Stromal cell of bone marrow (primary cell): Measurements from ENCODE around the gene KIF25.

ENCODE experiments used
- DNase-seq: peaks from one replicate; pipeline ENCODE4 v3.0.0-alpha.2; 2012; ENCODE audit warnings: low read depth

KIF25 gene

DNA sequence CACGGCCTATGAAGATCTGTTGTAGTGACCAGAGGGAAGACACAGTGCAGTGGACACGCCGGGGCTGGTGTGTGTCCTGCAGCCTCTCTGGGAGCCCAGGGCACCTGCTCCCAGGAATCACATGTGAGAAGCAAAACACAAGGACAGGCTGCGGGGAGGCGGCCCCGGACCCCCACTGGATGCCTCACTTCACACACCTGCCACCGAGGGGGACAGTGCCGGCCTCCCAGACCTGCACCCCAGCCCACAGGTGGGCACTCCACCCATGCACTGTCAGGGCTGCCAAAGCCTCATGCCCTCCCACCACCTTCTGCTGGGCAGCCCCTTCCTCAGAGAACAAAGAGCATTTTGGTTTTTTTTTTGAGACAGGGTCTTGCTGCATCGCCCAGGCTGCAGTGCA, 54.2 kb downstream of the KIF25 start:
- DNase-seq = no peak

GRCh38 chr6:168052291-168052891, 54.9 kb downstream of the KIF25 start:
- DNase-seq = no peak

DNA sequence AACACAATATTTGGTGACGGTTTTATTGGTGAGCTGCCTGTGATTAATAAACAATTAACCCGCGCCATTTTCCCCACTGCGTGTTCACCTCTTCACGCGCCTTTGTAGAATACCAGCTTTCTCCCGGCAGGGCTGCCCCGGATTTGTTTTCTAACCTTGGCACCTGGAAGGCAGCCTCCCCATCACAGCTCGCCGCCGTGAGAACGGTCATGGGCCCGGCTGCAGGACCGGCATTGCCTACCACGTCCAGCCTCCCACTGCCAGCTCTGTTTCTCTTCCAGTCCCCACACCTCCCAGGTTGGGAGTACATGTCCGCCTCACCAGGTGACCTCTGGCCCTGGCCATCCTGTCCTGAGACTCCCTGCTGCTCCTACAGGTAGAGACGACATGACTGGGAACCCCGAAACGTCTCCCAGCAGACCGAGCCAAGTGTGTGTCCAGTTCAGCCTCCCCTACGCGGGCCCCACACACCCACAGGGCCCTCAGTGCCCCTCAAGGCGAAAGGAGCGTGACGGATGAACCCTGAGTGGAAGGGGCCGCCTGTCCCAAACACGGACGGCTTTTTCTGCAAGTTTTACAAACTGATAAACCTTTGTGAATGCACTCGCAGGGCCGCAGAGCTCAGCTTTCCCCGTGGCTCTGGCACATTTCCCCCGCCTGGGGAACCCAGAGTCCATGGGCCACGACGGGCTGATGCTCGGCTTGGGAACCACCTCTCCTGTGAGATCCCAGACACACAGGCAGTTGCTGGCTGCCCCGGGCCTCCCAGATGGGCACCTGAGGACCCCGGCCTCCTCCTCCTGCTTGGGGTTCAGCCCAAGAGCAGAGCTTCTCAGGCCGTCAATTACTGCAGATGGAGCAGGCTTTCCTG, 55.9 kb downstream of the KIF25 start:
- no peak for DNase-seq

DNA sequence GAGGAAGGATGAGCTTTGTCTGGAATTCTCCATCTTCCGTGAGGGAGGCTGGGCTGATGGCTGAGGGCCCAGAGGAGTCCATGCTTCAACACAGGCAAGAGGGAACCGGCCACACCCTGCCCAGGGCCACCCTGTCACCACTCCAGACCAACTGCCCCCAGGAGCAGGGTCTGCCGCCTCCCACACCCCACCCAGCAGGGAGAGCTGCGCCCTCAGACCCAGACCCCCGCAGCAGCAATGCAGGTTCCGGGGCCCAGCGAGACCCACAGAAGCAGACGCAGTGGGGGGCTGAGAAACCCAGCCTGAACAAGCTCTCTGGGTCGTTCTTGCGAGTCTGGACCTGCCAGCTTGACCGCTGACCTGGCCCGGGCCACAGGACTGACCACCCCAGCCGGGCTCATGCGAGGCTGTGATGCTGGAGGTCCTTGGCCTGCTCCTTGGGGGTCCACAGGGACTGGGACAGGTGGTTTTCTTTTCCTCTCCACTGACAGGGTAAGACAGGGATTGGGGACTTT, 56.5 kb downstream of the KIF25 start:
- DNase-seq = no peak

DNA sequence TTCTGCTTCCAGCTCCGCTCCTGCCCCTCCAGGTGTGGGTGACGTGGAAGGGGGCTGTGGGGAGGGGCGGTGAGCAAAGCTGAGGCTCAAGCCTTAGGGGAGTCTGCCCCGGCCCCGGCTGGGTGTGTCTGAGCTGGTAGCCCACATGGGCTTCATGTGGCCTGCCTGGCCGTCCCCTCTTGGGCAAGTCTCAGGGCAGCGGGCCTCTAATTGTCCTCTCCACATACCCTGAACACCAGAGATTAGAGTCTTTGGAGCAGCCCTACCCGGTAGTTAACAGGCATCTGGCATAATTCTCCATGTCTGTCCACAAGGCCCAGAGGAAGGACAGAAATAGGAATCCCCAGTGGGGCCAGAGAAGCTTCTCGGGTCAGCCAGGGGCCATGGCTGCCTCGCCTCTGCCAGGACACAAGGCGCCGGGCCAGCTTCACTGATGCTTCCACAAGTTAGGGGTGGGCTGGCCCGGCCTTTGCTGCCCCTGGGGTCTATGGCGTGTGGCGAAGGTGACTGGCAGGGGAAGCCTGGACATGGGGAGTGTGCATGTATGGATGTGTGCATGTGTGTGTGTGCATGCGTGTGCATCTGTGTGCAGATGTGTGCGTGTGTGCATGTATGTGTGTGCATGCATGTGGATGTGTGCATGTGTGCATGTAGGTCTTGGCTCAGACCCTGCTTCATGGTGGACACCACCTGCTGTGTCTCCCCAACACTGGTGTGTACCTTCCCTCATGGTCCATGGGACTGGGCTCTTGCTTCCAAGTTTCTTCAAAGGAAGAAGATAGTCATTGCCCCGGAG, 57.5 kb downstream of the KIF25 start:
- no peak for DNase-seq

DNA sequence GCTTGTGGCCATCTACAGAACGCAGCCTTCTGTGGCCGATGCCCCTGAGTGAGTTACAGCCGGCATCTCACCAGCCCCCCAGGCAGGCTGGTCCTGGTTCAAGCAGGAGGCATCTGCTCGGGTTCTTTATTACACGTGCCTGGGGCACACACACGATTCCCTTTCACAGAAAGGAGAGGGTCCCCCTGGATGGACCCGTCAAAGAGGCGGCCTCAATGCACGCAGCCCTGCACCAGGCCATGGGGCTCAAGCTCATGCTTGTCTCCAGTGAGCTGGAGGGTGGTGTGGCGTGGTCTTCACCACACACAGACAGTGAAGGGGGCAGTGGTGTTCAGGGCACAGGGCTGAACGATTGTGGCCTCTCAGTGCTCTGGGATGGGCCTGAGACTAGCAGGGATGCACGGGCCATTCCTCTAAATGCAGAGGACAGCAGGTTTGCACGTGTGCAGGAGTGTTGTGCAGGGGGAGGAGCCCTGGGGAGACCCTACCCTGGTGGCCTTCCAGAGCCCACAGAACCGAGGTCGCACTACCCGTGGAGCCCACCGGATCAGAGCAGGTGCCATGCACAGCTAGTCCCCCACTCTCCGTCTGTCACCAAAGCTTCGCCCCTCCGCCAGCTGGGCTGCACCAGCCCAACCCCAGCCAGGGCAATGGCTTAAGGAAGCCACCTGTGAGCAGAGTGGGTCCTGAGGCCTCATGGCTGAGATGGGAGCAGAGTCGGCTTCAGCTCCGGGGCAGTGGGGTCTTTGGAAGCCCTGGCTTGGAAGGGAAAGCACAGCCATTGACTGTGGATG, 58.4 kb downstream of the KIF25 start:
- DNase-seq = no peak

DNA sequence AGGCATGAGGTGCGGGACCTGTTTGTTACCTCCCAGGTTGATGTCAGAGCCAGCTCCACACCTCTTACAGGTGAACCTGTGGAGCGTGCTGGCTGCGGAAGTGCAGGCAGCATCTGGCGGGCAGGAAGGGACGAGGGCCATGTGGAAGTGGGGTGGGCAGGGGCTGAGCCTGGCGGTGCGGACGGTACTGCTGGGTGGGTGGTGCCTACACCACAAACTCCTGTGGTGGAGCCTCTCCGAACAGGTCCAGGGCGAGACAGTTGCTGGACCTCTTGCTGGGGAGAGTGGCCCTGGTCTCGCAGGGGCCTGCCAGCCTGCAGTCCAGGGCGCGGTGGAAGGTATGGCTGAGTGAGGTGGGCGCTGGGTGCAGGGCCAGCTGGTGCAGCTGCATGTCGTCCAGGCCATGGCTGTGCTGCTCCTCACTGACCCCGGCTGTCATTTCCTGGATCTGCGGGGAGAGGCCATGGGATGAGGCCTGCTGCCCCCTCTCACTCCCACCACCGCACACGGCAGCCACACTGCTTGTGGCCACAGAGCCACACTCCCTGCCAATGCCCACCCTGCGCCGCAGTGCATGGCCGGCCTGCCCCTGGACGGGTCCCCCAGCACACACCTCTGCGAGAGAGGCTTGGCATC, 59.5 kb downstream of the KIF25 start:
- no peak for DNase-seq

GRCh38 chr6:168057836-168058235, 60.4 kb downstream of the KIF25 start:
- no peak for DNase-seq

DNA sequence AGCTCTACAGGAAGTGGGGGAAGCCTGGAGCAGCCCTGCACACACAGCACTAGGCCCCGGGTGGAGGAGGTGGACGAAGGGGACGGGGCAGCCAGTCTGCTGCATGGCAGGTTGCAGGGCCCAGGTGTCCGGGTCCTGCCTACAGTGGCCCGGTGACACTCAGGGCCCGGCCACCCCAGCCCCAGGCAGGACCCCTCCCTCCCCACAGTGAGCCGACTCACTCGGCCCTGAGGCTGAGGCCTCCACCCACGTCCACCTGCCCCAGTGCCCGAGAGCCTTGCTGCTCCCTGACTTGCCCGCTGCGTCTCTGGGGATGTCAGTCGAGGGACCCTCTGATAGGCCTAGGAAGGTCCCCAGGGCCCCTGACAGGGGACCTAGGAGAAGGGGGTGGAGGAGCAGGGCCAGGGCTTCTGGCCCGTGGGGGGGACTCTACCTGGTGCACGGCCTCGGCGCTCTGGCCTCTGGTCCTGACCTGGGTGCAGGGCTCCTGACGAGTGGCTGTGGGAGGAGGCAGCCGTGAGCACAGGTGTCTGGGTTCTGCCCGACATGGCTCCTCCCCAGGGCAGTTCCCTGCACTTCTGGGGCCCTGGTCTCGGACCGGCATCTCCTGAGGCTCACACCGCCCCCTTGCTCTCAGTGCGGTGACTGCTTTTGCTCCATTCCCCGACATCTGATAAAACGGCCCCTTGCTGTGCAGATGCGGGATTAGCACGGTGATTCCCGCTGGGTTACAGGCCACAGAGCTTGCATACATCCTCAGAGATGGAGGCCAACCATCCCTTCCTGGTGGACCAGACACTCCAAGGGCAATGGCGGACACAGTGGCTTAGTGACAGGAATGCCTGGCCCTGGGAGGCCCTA, 61.5 kb downstream of the KIF25 start:
- no peak for DNase-seq

DNA sequence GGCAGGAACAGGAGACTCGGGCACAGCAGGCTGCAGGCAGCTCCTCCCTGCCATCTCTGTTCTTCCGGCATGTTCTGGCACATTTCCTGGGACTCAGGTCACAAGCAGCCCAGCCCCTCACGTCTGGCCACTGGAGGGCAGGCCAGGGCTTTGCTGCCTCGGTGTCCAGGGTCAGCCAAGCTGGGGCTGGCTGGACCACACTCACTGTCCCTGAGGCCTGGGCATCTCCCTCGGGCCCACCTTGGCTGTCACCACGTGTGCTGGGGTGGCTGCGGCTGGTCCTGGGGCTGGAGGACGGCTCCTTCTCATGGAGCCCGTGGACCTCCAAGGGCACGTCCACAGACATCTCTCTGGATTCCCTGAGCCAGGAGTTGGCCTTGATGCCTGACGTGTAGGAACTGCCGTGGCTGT, 63.1 kb downstream of the KIF25 start:
- DNase-seq = peak; percentile 25

- no peak for DNase-seq
These were observed 64.1 kb downstream of the KIF25 start for GRCh38 chr6:168061269-168062210.

DNA sequence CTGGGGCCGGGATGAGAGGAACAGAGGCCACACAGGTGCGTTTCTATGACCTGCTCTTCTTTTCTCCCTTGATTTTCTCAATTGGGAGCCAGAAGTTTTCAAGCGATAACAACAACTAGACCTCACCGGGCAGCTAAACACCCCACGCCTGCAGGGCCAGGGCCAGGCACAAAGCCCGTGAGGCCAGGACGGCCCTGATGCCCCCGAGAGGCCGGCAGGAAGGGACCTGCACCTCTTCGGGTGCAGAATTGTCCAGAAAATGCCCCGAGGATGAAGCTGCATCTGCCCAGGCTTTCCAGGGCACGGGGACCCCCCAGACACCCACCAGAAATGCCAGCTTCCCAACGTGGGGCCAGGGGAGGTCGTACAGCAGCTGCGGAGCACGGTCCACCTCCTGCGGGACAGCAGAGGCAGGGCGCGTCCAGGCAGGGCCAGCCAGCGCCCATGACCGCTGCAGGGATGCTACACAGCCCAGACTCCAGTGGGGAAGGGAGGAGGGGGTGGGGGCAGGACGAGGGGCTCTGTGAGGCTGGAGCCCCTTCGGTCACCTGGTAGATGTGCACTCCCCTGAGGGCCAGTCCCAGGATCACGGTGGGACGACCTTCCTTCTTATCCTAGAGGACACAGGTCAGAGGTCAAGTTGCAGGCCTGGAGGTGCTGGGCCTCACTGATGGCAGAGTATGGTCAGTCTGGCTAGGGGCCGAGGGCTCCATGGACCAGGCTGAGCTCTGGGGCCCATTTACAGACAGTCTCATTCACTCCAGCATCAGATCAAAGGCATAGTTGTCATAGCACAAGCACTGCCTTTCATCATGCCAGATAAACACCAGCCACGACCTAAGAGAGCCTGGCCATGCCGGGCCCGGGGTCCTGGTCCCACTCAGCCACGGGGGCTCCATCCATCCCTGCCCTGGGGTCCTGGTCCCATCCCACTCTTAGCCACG, 65.1 kb downstream of the KIF25 start:
- no peak for DNase-seq

- DNase-seq = no peak
These were observed 66.0 kb downstream of the KIF25 start for GRCh38 chr6:168063431-168063830.

DNA sequence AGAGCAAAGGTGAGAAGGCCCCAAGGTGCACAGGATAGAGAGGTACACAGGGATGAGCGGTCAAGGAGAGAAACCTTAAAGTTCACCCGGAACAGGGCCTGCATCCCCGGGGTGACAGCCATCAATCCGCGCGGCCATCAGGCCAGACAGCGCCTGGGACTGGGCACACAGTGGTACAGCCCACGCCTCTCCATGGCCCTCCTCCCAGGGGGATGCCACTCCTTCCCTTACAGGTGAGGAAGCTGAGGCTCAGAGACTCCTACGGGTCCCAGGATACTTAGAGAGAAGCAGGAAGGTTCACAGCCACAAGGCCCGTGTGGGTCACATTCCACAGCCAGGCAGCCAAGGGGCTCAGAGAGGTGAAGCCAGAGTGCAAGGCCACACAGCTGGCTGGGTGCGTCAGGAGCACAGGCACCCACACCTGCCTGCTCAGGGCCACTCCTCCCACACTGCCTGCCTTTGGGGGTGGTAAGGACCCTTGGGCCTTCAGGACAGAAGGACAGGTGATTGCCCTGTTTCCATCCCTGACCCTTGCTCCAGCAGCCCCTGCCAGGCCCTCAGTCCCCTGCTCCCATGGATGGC, 66.8 kb downstream of the KIF25 start:
- DNase-seq = no peak

DNA sequence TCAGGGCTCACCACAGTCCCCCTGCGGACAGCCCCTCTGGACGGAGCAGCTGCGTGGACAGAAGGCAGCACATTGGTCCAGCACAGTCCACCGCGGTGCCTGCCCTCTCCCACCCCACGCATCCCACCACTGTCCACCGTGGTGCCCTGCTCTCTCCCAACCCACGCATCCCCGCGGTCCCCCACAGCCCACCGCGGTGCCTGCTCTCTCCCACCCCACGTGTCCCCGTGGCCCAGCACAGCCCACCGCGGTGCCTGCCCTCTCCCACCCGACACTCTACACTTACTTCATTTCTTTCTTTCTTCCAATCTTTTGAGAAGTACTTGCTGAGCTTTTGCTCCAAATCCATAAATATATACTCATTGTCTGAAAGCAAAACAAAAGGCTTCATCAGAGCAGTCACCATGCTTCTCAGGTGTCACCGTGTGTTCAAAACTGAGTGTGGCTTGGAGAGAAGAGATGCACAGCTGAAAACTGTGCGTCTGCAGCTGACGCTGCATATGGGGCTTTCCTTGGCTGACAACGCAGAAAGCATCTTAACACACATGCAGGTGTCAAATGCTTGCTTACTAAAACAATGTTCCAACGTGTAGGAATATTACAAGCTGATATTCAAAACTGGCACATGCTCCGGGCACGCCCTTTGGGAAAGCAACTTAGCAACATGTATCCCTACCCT, 69.7 kb downstream of the KIF25 start:
- no peak for DNase-seq

DNA sequence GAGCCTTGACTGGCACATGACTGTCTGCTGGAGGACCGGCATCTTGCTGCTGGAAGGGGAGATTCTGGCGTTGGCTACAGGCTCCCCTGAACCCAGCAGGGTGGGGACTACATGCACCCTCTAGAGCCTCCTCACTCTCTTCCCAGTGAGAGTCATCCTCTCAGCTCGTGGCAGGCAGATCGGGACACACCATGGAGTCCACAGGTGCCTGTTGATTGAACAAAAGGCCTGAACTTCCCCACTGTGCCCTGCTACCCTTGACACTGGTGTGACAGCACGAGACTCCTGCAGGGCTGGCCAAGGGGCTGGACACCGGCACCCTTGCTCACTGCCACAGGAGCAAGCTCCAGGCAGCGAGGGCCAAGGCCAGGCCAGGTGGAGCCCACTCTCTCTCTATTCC, 73.3 kb downstream of the KIF25 start:
- no peak for DNase-seq

DNA sequence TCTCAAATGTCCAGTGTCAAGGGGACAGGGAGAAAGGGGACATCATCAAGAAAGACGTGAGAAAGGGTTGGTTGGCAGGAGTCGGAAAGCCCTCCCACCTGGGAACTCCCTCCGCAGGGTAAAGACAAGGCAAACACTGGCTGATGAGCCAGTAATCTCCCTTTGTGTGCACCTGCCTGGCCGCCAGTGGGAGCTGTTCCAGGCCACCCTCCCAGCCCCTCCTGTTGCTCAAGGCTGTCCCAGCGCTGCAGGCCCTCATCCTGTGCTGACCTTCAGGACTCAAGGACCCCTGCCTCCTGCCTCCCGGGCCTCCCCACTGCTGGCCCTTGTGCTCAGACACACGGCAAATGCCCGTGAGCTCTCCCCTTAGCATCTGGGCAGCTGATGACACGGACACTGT, 74.1 kb downstream of the KIF25 start:
- no peak for DNase-seq
